ENCODE data around the gene FUZ. TPM values are rescaled to one million over a fixed set of nuclear protein-coding genes. Genes with fewer than 3 reads are reported as not detected.
"Not testable (repeated sequence)": the region's sequence is repeated elsewhere in the genome, so short reads cannot be mapped to it uniquely, and the experiment has no call there.

Gene FUZ
- total RNA-seq, 1 donor = 15.1 TPM

DNA sequence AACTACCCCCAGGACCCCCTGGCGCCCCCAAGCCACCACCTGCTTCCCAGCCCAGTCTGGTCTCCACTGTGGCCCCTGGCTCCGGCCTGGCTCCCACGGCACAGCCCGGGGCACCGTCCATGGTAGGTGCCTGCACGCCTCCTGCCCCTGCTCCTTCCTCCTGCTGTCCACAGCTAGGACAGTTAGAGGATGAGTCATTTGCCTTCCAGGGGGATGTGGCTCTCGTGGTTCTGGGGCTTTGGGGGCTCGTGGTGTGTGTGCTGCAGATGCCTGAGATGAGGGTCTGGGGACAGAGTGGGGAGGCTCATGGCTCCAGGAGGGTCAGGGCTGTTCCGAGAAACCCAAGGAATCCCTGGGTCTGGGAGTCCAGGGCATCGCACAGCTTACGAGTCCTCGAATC lies 17.7 kb upstream of the FUZ start:
- DNase-seq (ENCODE audit: low read depth) = no peak
- H3K4me3 ChIP-seq (ENCODE audit: low read depth, low read length) = no peak overlapping the region
- TF ChIP-seq CTCF (IDR thresholded peaks at IDR 0.05; ENCODE audit: insufficient read depth, low read depth, low read length) = no peak

- no peak for TF ChIP-seq CTCF (IDR thresholded peaks at IDR 0.05; ENCODE audit: insufficient read depth, low read depth, low read length)
- H3K4me3 ChIP-seq (ENCODE audit: low read depth, low read length) = no peak overlapping the region
- DNase-seq (ENCODE audit: low read depth) = no peak
Measured at GRCh38 chr19:49829721-49830120, 16.6 kb upstream of the FUZ start.

DNA sequence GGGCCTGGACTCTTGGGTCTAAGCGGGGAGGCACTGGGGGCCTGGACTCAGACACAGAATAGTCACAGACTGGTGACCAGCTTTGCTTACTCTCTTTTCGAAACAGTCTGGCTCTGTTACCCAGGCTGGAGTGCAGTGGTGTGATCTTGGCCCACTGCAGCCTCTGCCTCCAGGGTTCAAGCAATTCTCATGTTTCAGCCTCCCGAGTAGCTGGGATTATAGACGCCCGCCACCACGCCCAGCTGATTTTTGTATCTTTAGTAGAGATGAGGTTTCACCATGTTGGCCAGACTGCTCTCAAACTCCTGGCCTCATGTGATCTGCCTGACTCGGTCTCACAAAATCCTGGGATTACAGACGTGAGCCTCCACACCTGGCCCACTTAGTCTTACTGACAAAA lies 16.1 kb upstream of the FUZ start:
- H3K4me3 ChIP-seq (ENCODE audit: low read depth, low read length) = no peak overlapping the region
- no peak for DNase-seq (ENCODE audit: low read depth)
- no peak for TF ChIP-seq CTCF (IDR thresholded peaks at IDR 0.05; ENCODE audit: insufficient read depth, low read depth, low read length)

- no peak for DNase-seq (ENCODE audit: low read depth)
- TF ChIP-seq CTCF (IDR thresholded peaks at IDR 0.05; ENCODE audit: insufficient read depth, low read depth, low read length) = no peak
- no peak overlapping the region for H3K4me3 ChIP-seq (ENCODE audit: low read depth, low read length)
Measured at GRCh38 chr19:49827034-49827433, 13.9 kb upstream of the FUZ start.

- no peak overlapping the region for H3K4me3 ChIP-seq (ENCODE audit: low read depth, low read length)
- no peak for DNase-seq (ENCODE audit: low read depth)
- TF ChIP-seq CTCF (IDR thresholded peaks at IDR 0.05; ENCODE audit: insufficient read depth, low read depth, low read length) = no peak
Measured at GRCh38 chr19:49824662-49825061, 11.6 kb upstream of the FUZ start.

DNA sequence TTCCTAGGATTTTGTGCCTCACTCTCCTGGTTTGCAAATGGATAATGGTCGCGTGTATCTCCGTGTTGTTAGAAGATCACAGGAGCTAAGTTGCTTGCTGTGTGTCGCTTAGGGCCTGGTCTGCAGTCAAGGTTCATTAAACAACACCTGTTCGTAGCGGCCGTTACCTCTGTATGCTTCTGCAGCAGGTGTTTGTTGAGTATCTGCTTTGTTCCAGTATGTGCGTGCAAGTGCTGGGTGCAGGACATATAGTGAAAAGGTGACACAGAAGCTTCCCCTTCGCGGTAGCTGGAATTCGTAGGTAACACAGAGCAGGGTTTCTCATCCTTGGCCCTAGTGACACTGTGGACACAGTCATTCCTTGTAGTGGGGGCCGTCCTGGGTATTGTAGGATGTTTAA lies 10.4 kb upstream of the FUZ start:
- no peak for DNase-seq (ENCODE audit: low read depth)
- TF ChIP-seq CTCF (IDR thresholded peaks at IDR 0.05; ENCODE audit: insufficient read depth, low read depth, low read length) = no peak
- H3K4me3 ChIP-seq (ENCODE audit: low read depth, low read length) = no peak overlapping the region

- no peak for TF ChIP-seq CTCF (IDR thresholded peaks at IDR 0.05; ENCODE audit: insufficient read depth, low read depth, low read length)
- H3K4me3 ChIP-seq (ENCODE audit: low read depth, low read length) = peak overlapping the region; percentile 89
- peak; percentile 98 for DNase-seq (ENCODE audit: low read depth)
Measured at GRCh38 chr19:49820125-49820524, 7.0 kb upstream of the FUZ start.

GRCh38 chr19:49819452-49820115 lies 6.5 kb upstream of the FUZ start:
- H3K4me3 ChIP-seq (ENCODE audit: low read depth, low read length) = peak overlapping the region; percentile 89

More at GRCh38 chr19:49819452-49820115, 6.5 kb upstream of the FUZ start:
- not testable (repeated sequence) for DNase-seq (ENCODE audit: low read depth)

Data from fibroblast of villous mesenchyme (primary cell).